HUES48 (cell line): ENCODE results near the gene HRK.

ENCODE experiments used
- H3K27ac ChIP-seq: one replicate; pipeline ENCODE4 v1.7.0; 2013; ENCODE audit warnings: low read depth, low read length, inconsistent platforms
- H3K27me3 ChIP-seq: 2 replicates; pipeline ENCODE4 v1.6.1; 2013; ENCODE audit warnings: mild to moderate bottlenecking, low read length; ENCODE audit not compliant: control insufficient read depth, insufficient read depth
- H3K36me3 ChIP-seq: 2 replicates; pipeline ENCODE4 v1.6.1; 2013; ENCODE audit warnings: low read length; ENCODE audit not compliant: control insufficient read depth, insufficient read depth
- H3K4me1 ChIP-seq: 2 replicates; pipeline ENCODE4 v1.6.1; 2013; ENCODE audit warnings: mild to moderate bottlenecking, low read length; ENCODE audit not compliant: control insufficient read depth, insufficient read depth
- H3K4me3 ChIP-seq: 2 replicates; pipeline ENCODE4 v1.5.1; 2013; ENCODE audit warnings: mild to moderate bottlenecking, low read depth, low read length
- H3K9ac ChIP-seq: 2 replicates; pipeline ENCODE4 v1.6.1; 2013; ENCODE audit warnings: mild to moderate bottlenecking, low read depth, low read length, moderate library complexity
- H3K9me3 ChIP-seq: 2 replicates; pipeline ENCODE4 v1.6.1; 2013; ENCODE audit warnings: low read length; ENCODE audit not compliant: control insufficient read depth, insufficient read depth

The HRK gene

DNA sequence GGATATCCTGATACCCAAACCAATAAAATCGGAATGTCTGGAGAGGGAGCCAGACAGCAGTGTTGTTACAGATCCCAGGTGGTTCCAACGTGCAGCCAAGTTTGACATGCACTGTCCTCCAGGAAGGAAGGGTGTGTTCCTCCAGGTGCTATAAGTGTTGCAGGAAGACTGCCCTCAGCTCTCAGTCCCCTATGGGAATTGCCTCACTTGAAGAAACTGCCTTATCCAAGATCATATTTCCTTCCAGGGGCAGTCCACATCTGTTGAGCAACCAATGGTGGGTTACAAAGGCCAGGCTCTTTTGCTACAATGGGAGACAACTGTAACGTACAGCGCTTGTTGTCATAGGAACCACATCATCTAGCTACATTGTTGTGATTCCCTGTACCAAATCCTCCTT is 16.2 kb upstream of the HRK start:
- H3K4me3 ChIP-seq, result no peak overlapping the region
- no peaks in the 10 kb centered on the region for H3K9me3 ChIP-seq
- H3K27ac ChIP-seq, result no peak overlapping the region
- no peak overlapping the region for H3K9ac ChIP-seq
- H3K4me1 ChIP-seq, result no peaks in the 10 kb centered on the region
- H3K27me3 ChIP-seq, result no peaks in the 10 kb centered on the region
- no peaks in the 10 kb centered on the region for H3K36me3 ChIP-seq

DNA sequence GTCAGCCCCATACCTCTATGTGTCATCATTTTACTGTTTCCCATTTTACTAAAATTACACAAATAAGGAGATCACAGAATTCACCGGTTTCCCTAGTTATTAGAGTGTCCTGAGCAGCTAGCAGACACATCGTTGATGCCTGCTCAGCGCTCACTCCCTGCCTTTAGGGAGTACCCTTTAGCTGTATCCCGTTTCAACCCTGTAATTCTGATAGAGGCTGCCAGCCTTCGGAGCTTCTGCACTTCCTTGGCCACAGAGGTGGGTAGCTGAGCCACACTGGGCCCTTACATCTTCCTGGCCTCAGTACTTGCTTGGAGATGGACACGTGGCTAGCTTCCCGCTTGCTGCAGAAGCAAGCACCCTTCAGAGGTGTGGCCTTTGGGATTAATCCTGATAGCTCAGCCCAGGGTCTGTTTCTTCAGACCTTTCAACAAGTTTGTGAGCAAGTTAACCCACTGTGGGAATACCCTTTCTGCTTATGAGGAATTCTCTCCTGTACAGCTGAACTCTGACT is 15.2 kb upstream of the HRK start:
- H3K4me3 ChIP-seq, result no peak overlapping the region
- no peak overlapping the region for H3K9ac ChIP-seq
- no peak overlapping the region for H3K27ac ChIP-seq
- H3K9me3 ChIP-seq, result no peaks in the 10 kb centered on the region
- no peaks in the 10 kb centered on the region for H3K4me1 ChIP-seq
- H3K27me3 ChIP-seq, result no peaks in the 10 kb centered on the region
- no peaks in the 10 kb centered on the region for H3K36me3 ChIP-seq

- no peak overlapping the region for H3K27ac ChIP-seq
- no peaks in the 10 kb centered on the region for H3K36me3 ChIP-seq
- H3K4me1 ChIP-seq, result no peaks in the 10 kb centered on the region
- H3K9ac ChIP-seq, result no peak overlapping the region
- H3K4me3 ChIP-seq, result no peak overlapping the region
- no peaks in the 10 kb centered on the region for H3K9me3 ChIP-seq
- H3K27me3 ChIP-seq, result no peaks in the 10 kb centered on the region
These were observed 13.7 kb upstream of the HRK start for GRCh38 chr12:116894913-116895312.

GRCh38 chr12:116892349-116893140 is 11.3 kb upstream of the HRK start:
- no peaks in the 10 kb centered on the region for H3K9me3 ChIP-seq
- no peak overlapping the region for H3K27ac ChIP-seq
- H3K9ac ChIP-seq, result no peak overlapping the region
- H3K4me3 ChIP-seq, result no peak overlapping the region
- H3K27me3 ChIP-seq, result no peaks in the 10 kb centered on the region
- no peaks in the 10 kb centered on the region for H3K4me1 ChIP-seq
- no peaks in the 10 kb centered on the region for H3K36me3 ChIP-seq

- H3K27ac ChIP-seq, result no peak overlapping the region
These were observed 9.8 kb upstream of the HRK start for GRCh38 chr12:116891019-116891418.

GRCh38 chr12:116890330-116890729 is 9.1 kb upstream of the HRK start:
- Histone ChIP-seq H3K9me3 (no peaks in the 10 kb centered on the region), H3K27me3 (no peaks in the 10 kb centered on the region), H3K4me1 (no peaks in the 10 kb centered on the region), H3K36me3 (no peaks in the 10 kb centered on the region), H3K9ac (no peak overlapping the region), H3K4me3 (no peak overlapping the region), H3K27ac (no peak overlapping the region)

More at GRCh38 chr12:116891019-116891418, 9.8 kb upstream of the HRK start:
- H3K9ac ChIP-seq, result no peak overlapping the region
- H3K9me3 ChIP-seq, result no peaks in the 10 kb centered on the region
- no peaks in the 10 kb centered on the region for H3K4me1 ChIP-seq
- H3K36me3 ChIP-seq, result no peaks in the 10 kb centered on the region
- H3K27me3 ChIP-seq, result no peaks in the 10 kb centered on the region
- H3K4me3 ChIP-seq, result no peak overlapping the region

DNA sequence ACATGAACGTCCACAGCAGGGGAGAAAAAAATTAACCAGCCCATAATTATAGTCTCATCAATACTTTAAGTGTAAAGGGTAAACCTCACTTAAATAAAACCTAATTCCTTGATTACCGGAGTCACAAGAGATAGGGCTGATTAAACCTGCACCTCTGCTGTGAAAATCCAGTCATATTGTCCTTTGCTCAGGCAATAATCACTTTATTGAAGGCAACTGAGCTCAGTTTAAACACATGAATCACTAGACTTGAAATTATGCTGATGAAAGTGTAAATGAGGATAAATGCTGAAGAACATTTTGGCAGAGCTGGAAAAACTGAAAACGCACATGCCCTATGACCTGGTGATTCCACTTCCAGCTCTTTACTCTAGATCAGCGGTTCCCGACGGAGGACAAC is 6.7 kb upstream of the HRK start:
- no peaks in the 10 kb centered on the region for H3K36me3 ChIP-seq

DNA sequence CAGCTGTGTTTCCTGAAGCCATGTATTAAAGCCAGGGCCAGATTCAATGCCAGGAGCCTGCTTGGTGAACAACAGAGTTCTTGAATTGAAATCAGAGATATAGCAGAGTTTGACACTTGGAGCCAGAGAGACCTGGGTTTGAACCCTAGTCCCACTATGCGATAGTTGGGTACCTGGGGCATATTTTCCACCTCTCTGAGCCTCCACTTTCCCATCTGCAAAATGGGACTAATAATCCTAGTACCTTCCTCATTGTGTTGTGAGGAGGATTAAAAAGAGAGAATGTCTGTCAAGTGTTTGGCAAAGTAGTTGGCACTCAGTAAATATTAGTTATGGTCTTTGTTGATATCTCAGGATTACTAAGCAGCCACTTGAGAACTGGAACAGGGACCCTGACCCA is 6.0 kb upstream of the HRK start:
- no peak overlapping the region for H3K9ac ChIP-seq
- peaks cover 18% of the 10 kb centered on the region for H3K27me3 ChIP-seq
- no peak overlapping the region for H3K27ac ChIP-seq
- H3K4me3 ChIP-seq, result no peak overlapping the region
- H3K4me1 ChIP-seq, result peaks cover 2% of the 10 kb centered on the region; the same call in 1 of the 2 replicates
- no peaks in the 10 kb centered on the region for H3K36me3 ChIP-seq
- H3K9me3 ChIP-seq, result no peaks in the 10 kb centered on the region

More for the DNA sequence above, 6.7 kb upstream of the HRK start:
- no peaks in the 10 kb centered on the region for H3K9me3 ChIP-seq
- no peak overlapping the region for H3K9ac ChIP-seq
- H3K27me3 ChIP-seq, result peaks cover 11% of the 10 kb centered on the region
- H3K4me1 ChIP-seq, result no peaks in the 10 kb centered on the region
- H3K27ac ChIP-seq, result no peak overlapping the region
- no peak overlapping the region for H3K4me3 ChIP-seq

DNA sequence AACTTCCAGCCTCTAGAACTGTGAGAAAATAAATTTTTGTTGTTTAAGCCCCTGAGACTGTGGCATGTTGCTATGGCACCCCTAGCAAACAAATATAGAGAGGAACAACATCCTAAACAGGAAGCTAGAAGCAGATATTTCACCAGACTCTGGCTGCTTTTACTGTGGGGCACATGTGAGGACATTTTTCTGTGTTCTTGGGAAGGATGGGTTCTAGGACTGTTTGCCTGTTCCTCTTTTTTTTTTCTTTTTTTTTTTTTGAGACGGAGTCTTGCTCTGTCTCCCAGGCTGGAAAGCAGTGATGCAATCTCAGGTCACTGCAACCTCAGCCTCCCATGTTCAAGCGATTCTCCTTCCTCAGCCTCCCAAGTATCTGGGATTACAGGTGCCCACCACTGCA is 4.2 kb upstream of the HRK start:
- no peaks in the 10 kb centered on the region for H3K9me3 ChIP-seq
- H3K9ac ChIP-seq, result no peak overlapping the region
- H3K4me3 ChIP-seq, result no peak overlapping the region
- H3K27ac ChIP-seq, result no peak overlapping the region
- peaks cover 10% of the 10 kb centered on the region; the same call in 1 of the 2 replicates for H3K4me1 ChIP-seq
- no peaks in the 10 kb centered on the region for H3K36me3 ChIP-seq
- H3K27me3 ChIP-seq, result peaks cover 31% of the 10 kb centered on the region

GRCh38 chr12:116884871-116885270 is 3.6 kb upstream of the HRK start:
- Histone ChIP-seq H3K36me3 (no peaks in the 10 kb centered on the region), H3K27ac (no peak overlapping the region), H3K27me3 (peaks cover 37% of the 10 kb centered on the region), H3K9ac (no peak overlapping the region), H3K9me3 (no peaks in the 10 kb centered on the region), H3K4me1 (peaks cover 16% of the 10 kb centered on the region), H3K4me3 (no peak overlapping the region)

- Histone ChIP-seq H3K27ac (no peak overlapping the region), H3K9me3 (no peaks in the 10 kb centered on the region), H3K4me1 (peaks cover 23% of the 10 kb centered on the region), H3K36me3 (no peaks in the 10 kb centered on the region), H3K27me3 (peaks cover 58% of the 10 kb centered on the region), H3K9ac (no peak overlapping the region), H3K4me3 (no peak overlapping the region; the same call in 1 of the 2 replicates)
These were observed 1.5 kb upstream of the HRK start for GRCh38 chr12:116882742-116883141.
